HCT116 (cell line): ENCODE results near the gene EHD1. TPM values are rescaled to one million over a fixed set of nuclear protein-coding genes. Genes with fewer than 3 reads are reported as not detected.

ENCODE experiments used
- ATAC-seq: fragments of 200-7000 bp; cut with Tn5 transposase; 2 replicates; pipeline ENCODE4 v1.9.1; 2020; ENCODE audit warnings: mild to moderate bottlenecking, moderate library complexity
- BruUV-seq: library from RNA; stranded (reverse); fragments of 400-500 nt; replicated peaks from 2 replicates; lab custom pipeline; 2021; lab: Mats Ljungman, UMichigan
- CTCF ChIA-PET: fragments of 300-600 bp; sonication (Branson Sonifier 250); formaldehyde crosslinking; loops from one replicate; lab custom pipeline; 2021; ENCODE audit warnings: antibody characterized with exemption; lab: Charles Lee
- POLR2A ChIA-PET: fragments of 300-600, 350-600 bp; sonication (Branson Sonifier 250); formaldehyde crosslinking; loops from one replicate; lab custom pipeline; 2021; ENCODE audit warnings: antibody characterized with exemption; lab: Charles Lee
- RAD21 ChIA-PET, 2 experiments: fragments of 300-600 bp; sonication (Branson Sonifier 250); formaldehyde crosslinking; loops; one replicate each; lab custom pipeline; 2023; ENCODE audit warnings: low total read pairs in 2 of 2; ENCODE audit not compliant: uncharacterized antibody in 2 of 2, unreplicated experiment in 2 of 2, low non-redundant PET in 1 of 2; lab: Charles Lee
- DNase-seq: peaks from one replicate; pipeline ENCODE4 v3.0.0-alpha.2; 2010; ENCODE audit warnings: low read depth, low spot score
- H2AFZ ChIP-seq: fragments of 200-600 bp; shearing (Covaris generic), sonication (generic); 2 replicates; pipeline ENCODE4 v1.6.1; 2017; ENCODE audit warnings: low read depth, mixed run types, mixed read lengths, antibody characterized with exemption, low read length; ENCODE audit not compliant: poor library complexity, severe bottlenecking
- H3K27ac ChIP-seq: 2 replicates; pipeline ENCODE4 v1.5.1; 2012; ENCODE audit warnings: low read depth, low read length
- H3K27me3 ChIP-seq: fragments of 200-600 bp; sonication (generic); 2 replicates; pipeline ENCODE4 v1.6.1; 2016; ENCODE audit warnings: mixed run types, low read length, mixed read lengths; ENCODE audit not compliant: insufficient read depth
- H3K36me3 ChIP-seq, 2 experiments: fragments of 200-500 bp in 1 of 2; fragments of 200-600 bp in 1 of 2; sonication (Bioruptor generic) in 1 of 2; sonication (generic) in 1 of 2; 2 replicates each; pipeline versions ENCODE4 v1.5.1 to v1.6.1; 2014 to 2016; ENCODE audit warnings: low read length in 2 of 2, inconsistent platforms in 1 of 2, mixed read lengths in 1 of 2, mixed run types in 1 of 2; ENCODE audit not compliant: insufficient read depth in 2 of 2, control insufficient read depth in 1 of 2
- H3K4me1 ChIP-seq, 2 experiments: fragments of 200-600 bp in 1 of 2; sonication (generic) in 1 of 2; 2 replicates each; pipeline versions ENCODE4 v1.5.1 to v1.6.1; 2012 to 2017; ENCODE audit warnings: low read length in 2 of 2, inconsistent platforms in 1 of 2, mild to moderate bottlenecking in 1 of 2, mixed read lengths in 1 of 2, mixed run types in 1 of 2, moderate library complexity in 1 of 2; ENCODE audit not compliant: insufficient read depth in 2 of 2, control insufficient read depth in 1 of 2
- H3K4me2 ChIP-seq: fragments of 200-600 bp; sonication (generic); 2 replicates; pipeline ENCODE4 v1.6.1; 2017; ENCODE audit warnings: mixed run types, low read length, mixed read lengths
- H3K4me3 ChIP-seq, 2 experiments: fragments of 200-600 bp in 1 of 2; sonication (generic) in 1 of 2; replicated peaks in 1 of 2; 2 replicates each; pipeline ENCODE4 v1.5.1; 2011 to 2016; ENCODE audit warnings: low read length in 2 of 2, control low read depth in 1 of 2, low read depth in 1 of 2, mild to moderate bottlenecking in 1 of 2, mixed read lengths in 1 of 2, mixed run types in 1 of 2
- H3K79me2 ChIP-seq: fragments of 200-600 bp; sonication (generic); 2 replicates; pipeline ENCODE4 v1.6.1; 2017; ENCODE audit warnings: mild to moderate bottlenecking, mixed run types, low read length, moderate library complexity, mixed read lengths; ENCODE audit not compliant: insufficient read depth
- H3K9ac ChIP-seq: fragments of 200-600 bp; sonication (generic); 2 replicates; pipeline ENCODE4 v1.6.1; 2016; ENCODE audit warnings: low read length, mixed read lengths
- H3K9me2 ChIP-seq: fragments of 200-600 bp; sonication (generic), shearing (Covaris generic); 2 replicates; pipeline ENCODE4 v1.6.1; 2017; ENCODE audit warnings: mixed run types, mild to moderate bottlenecking, moderate library complexity; ENCODE audit not compliant: insufficient read depth
- H3K9me3 ChIP-seq, 2 experiments: fragments of 200-500 bp in 1 of 2; fragments of 200-600 bp in 1 of 2; sonication (Bioruptor generic) in 1 of 2; sonication (generic) in 1 of 2; 2 replicates each; pipeline ENCODE4 v1.6.1; 2014 to 2017; ENCODE audit warnings: low read length in 2 of 2, mixed read lengths in 2 of 2, inconsistent platforms in 1 of 2, low read depth in 1 of 2, mild to moderate bottlenecking in 1 of 2, mixed run types in 1 of 2, moderate library complexity in 1 of 2; ENCODE audit not compliant: control insufficient read depth in 1 of 2, insufficient read depth in 1 of 2
- H4K20me1 ChIP-seq: fragments of 200-600 bp; sonication (generic), shearing (Covaris generic); 2 replicates; pipeline ENCODE4 v1.6.1; 2017; ENCODE audit warnings: mixed run types, mild to moderate bottlenecking, moderate library complexity; ENCODE audit not compliant: insufficient read depth
- ATF3 ChIP-seq: IDR thresholded peaks from 2 replicates; pipeline ENCODE4 v1.6.1; 2012
- CEBPB ChIP-seq: IDR thresholded peaks from 2 replicates; pipeline ENCODE4 v1.6.1; 2012; ENCODE audit warnings: low read depth
- EZH2phosphoT487 ChIP-seq: fragments of 200-600 bp; IDR thresholded peaks from 2 replicates; pipeline ENCODE4 v1.6.1; 2018; ENCODE audit warnings: antibody characterized with exemption, borderline replicate concordance
- MAX ChIP-seq: IDR thresholded peaks from 2 replicates; pipeline ENCODE4 v1.6.1; 2012
- RAD21 ChIP-seq: IDR thresholded peaks from 2 replicates; pipeline ENCODE4 v1.6.1; 2012; ENCODE audit warnings: low read depth, mild to moderate bottlenecking
- SIN3A ChIP-seq: IDR thresholded peaks from 2 replicates; pipeline ENCODE4 v1.6.1; 2012; ENCODE audit warnings: low read depth
- TCF7L2 ChIP-seq: IDR thresholded peaks from 2 replicates; pipeline ENCODE4 v1.7.0; 2011; ENCODE audit warnings: borderline replicate concordance, inconsistent platforms; ENCODE audit not compliant: insufficient read depth, insufficient read length; ENCODE audit errors: extremely low read depth
- ZBTB33 ChIP-seq: IDR thresholded peaks from 2 replicates; pipeline ENCODE4 v1.6.1; 2011; ENCODE audit warnings: mild to moderate bottlenecking, low read length, moderate library complexity; ENCODE audit not compliant: insufficient replicate concordance; ENCODE audit errors: extremely low read depth
- intact Hi-C: fragments of 100-400 bp; cut with micrococcal nuclease; formaldehyde crosslinking; loops from 2 replicates; pipeline ENCODE4 v1.10.0; 2022
- total RNA-seq: library from RNA; stranded (reverse); gene quantifications from one replicate; pipeline ENCODE4 v1.2.1, GENCODE V29; 2021; ENCODE audit not compliant: unreplicated experiment

Gene EHD1
- total RNA-seq, 1 experiment from 2014 or later: 48.1 TPM

- intact Hi-C loops: no loop called here
- peaks cover 4 to 18% of the 10 kb centered on the region in 2 experiments for H3K4me1 ChIP-seq
- no TSS peak for BruUV-seq
- peak overlapping the region; percentile 68; the same call in 1 of the 2 replicates for H3K9ac ChIP-seq
- DNase-seq (no peak), ATAC-seq (no peak)
- peak overlapping the region; percentile 73 to 80 for H3K4me3 ChIP-seq
- no peaks in the 10 kb centered on the region for H3K79me2 ChIP-seq
- H3K9me2 ChIP-seq: no peaks in the 10 kb centered on the region
- H3K27ac ChIP-seq: no peak overlapping the region
- H4K20me1 ChIP-seq: no peaks in the 10 kb centered on the region
- ChIA-PET CTCF (no interaction called here), RAD21 (no interaction called here), POLR2A (interaction anchor here (0.6 kb wide), 1 partner anchor 15 kb away, joined by 4 read pairs; no protein-coding TSS in a partner anchor)
- no peaks in the 10 kb centered on the region for H3K9me3 ChIP-seq
- H2AFZ ChIP-seq: no peak overlapping the region
- no peaks in the 10 kb centered on the region for H3K27me3 ChIP-seq
- H3K4me2 ChIP-seq: peak overlapping the region; percentile 82
- TF ChIP-seq ZBTB33 (no peak), TCF7L2 (no peak), RAD21 (no peak), ATF3 (no peak), EZH2phosphoT487 (no peak), SIN3A (no peak), MAX (no peak), CEBPB (no peak)
- peaks cover 0 to 3% of the 10 kb centered on the region in 2 experiments; a peak in 1 of 4 replicates for H3K36me3 ChIP-seq
Measured at GRCh38 chr11:64925536-64926436, 47.4 kb upstream of the EHD1 start.
